Uterus (tissue), 2 donors: ENCODE results near the gene POU2F3.

Source experiments
- POLR2A ChIP-seq, 2 donors: fragments of 450-650 bp; IDR thresholded peaks; one replicate each; pipeline ENCODE4 v1.6.1; 2016; ENCODE audit warnings: antibody characterized with exemption in 2 of 2, mild to moderate bottlenecking in 1 of 2, moderate library complexity in 1 of 2
- TF ChIP-seq, protein P1 (sequence below), 4 experiments: fragments of 200-600 bp in 2 of 4; fragments of 450-650 bp in 2 of 4; sonication (generic) in 2 of 4; IDR thresholded peaks; one replicate each; pipeline ENCODE4 v1.5.1; 2016 to 2019; ENCODE audit warnings: antibody characterized with exemption in 4 of 4, mild to moderate bottlenecking in 2 of 4, moderate library complexity in 1 of 4

DNA sequence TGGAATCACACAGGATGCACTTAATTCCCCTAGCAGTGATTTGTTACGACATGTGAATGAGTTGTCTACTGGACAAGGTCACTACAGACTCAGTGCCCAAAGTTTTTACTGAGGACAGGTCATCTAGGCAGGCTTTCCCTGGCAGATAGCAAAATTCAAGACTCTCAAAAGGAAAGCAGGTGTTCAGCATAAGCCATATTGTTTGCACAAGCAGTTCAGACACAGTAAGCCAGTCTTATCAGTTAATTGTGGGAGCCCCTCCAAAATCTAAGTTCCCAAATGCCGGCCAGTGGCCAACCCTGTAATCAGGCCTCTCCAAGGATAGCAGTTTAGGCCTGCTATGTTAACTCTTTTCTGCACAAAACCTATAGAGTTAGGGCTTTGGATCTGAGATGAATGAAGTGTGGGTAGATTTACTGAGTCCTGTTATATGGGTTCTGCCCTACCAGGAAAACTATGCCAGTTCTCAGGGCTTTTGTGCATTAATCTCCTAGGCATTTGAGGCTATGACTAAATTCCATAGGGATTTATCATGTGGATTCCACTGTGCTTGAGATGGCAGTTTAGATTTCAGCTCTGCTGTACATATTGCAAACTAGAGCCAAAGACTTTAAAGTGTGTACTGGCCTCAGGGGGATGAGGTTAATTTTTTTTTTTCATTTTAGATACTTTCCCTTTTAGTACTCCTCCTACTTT is 91.5 kb downstream of the POU2F3 start:
- TF ChIP-seq, protein P1, sequence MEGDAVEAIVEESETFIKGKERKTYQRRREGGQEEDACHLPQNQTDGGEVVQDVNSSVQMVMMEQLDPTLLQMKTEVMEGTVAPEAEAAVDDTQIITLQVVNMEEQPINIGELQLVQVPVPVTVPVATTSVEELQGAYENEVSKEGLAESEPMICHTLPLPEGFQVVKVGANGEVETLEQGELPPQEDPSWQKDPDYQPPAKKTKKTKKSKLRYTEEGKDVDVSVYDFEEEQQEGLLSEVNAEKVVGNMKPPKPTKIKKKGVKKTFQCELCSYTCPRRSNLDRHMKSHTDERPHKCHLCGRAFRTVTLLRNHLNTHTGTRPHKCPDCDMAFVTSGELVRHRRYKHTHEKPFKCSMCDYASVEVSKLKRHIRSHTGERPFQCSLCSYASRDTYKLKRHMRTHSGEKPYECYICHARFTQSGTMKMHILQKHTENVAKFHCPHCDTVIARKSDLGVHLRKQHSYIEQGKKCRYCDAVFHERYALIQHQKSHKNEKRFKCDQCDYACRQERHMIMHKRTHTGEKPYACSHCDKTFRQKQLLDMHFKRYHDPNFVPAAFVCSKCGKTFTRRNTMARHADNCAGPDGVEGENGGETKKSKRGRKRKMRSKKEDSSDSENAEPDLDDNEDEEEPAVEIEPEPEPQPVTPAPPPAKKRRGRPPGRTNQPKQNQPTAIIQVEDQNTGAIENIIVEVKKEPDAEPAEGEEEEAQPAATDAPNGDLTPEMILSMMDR (IDR thresholded peaks at IDR 0.05), result no peak
- TF ChIP-seq POLR2A (IDR thresholded peaks at IDR 0.05), result no peak
